Ovary (tissue), 9 donors: ENCODE results near the gene TRUB2. TPM values are rescaled to one million over a fixed set of nuclear protein-coding genes. Genes with fewer than 3 reads are reported as not detected.
"Not testable (repeated sequence)": the region's sequence is repeated elsewhere in the genome, so short reads cannot be mapped to it uniquely, and the experiment has no call there.

Source experiments
- DNase-seq, 5 donors: peaks; one replicate each; pipeline ENCODE4 v3.0.0-alpha.2; 2019 to 2020
- H3K27ac ChIP-seq, 2 donors: fragments of 200-600 bp; one replicate each; pipeline versions ENCODE4 v1.5.1 to v1.8.0; 2019 to 2022
- H3K27me3 ChIP-seq: fragments of 200-600 bp; one replicate; pipeline ENCODE4 v1.8.0; 2022
- H3K36me3 ChIP-seq: fragments of 200-600 bp; sonication (generic); one replicate; pipeline ENCODE4 v1.5.1; 2019
- H3K4me1 ChIP-seq: one replicate; pipeline ENCODE4 v1.8.1; 2013; ENCODE audit warnings: mild to moderate bottlenecking, moderate library complexity; ENCODE audit not compliant: insufficient read depth
- H3K4me3 ChIP-seq: fragments of 200-600 bp; sonication (generic); one replicate; pipeline ENCODE4 v1.5.1; 2017
- H3K9me3 ChIP-seq, 2 donors: fragments of 200-600 bp in 1 of 2; sonication (generic) in 1 of 2; one replicate each; pipeline versions ENCODE4 v1.5.1 to v1.8.1; 2013 to 2019; ENCODE audit warnings: mild to moderate bottlenecking in 1 of 2, moderate library complexity in 1 of 2
- CTCF ChIP-seq, 3 donors: fragments of 450-650 bp in 2 of 3; fragments of 200-600 bp in 1 of 3; IDR thresholded peaks; one replicate each; pipeline versions ENCODE4 v1.5.1 to v1.8.0; 2016 to 2022; ENCODE audit warnings: antibody characterized with exemption in 3 of 3, mild to moderate bottlenecking in 1 of 3
- EP300 ChIP-seq: sonication (generic); formaldehyde crosslinking; IDR thresholded peaks from one replicate; pipeline ENCODE4 v1.6.1; 2017; ENCODE audit warnings: antibody characterized with exemption
- POLR2A ChIP-seq: fragments of 450-650 bp; IDR thresholded peaks from one replicate; pipeline ENCODE4 v1.6.1; 2017; ENCODE audit warnings: antibody characterized with exemption, mild to moderate bottlenecking, moderate library complexity
- WGBS, 3 donors: extraction: QIAGEN DNeasy Blood & Tissue Kit in 1 of 3; methylation state at CpG; one replicate each; pipeline versions ENCODE4 v1.1.5 to v1.1.7; 2013 to 2017; 5-methylcytosine and 5-hydroxymethylcytosine counted together
- intact Hi-C, 4 donors: fragments of 100-400 bp; cut with DNase I; formaldehyde crosslinking; loops; one replicate each; pipeline versions ENCODE4 v1.11.0 to v1.15.1; 2022 to 2023
- polyA plus RNA-seq, 2 donors: library from polyadenylated mRNA; stranded (reverse); fragments of 200-250 nt in 1 of 2; fragments of 350-450 nt in 1 of 2; fragmentation: Illumina TruSeq in 1 of 2; extraction: RNeasy Lipid Tissue Mini Kit (QIAGEN cat#74804) in 1 of 2; gene quantifications; one replicate each; pipeline ENCODE4 v1.2.3, GENCODE V29; 2013 to 2014
- total RNA-seq, 7 donors: library from RNA; depleted of rRNA in 2 of 7; stranded (reverse); fragments of >200 nt in 2 of 7; fragmentation: NEBNext Ultra II Directional in 3 of 7; extraction: Animal tissue kit (Norgen Biotek cat#: 25700) in 3 of 7; gene quantifications; one replicate each; pipeline versions ENCODE4 v1.1.0 to v1.2.4, GENCODE V29; 2016 to 2023
- donor health status: DM: no; HTN: no; CAD: no; lungs with moderate emphysema.
- donor health status: DM: no; HTN: no; CAD: no.
- donor health status: Bipolar disorder and iron deficiency.
- donor health status: DM: yes; HTN: yes; CAD: no.
- donor health status: DM: no; HTN: no; CAD: no.
- donor health status: DM: yes; HTN: yes; CAD: no.

The TRUB2 gene
- total and polyA plus RNA-seq, 9 donors = 4.6 to 29.4 (median 19.7) TPM

DNA sequence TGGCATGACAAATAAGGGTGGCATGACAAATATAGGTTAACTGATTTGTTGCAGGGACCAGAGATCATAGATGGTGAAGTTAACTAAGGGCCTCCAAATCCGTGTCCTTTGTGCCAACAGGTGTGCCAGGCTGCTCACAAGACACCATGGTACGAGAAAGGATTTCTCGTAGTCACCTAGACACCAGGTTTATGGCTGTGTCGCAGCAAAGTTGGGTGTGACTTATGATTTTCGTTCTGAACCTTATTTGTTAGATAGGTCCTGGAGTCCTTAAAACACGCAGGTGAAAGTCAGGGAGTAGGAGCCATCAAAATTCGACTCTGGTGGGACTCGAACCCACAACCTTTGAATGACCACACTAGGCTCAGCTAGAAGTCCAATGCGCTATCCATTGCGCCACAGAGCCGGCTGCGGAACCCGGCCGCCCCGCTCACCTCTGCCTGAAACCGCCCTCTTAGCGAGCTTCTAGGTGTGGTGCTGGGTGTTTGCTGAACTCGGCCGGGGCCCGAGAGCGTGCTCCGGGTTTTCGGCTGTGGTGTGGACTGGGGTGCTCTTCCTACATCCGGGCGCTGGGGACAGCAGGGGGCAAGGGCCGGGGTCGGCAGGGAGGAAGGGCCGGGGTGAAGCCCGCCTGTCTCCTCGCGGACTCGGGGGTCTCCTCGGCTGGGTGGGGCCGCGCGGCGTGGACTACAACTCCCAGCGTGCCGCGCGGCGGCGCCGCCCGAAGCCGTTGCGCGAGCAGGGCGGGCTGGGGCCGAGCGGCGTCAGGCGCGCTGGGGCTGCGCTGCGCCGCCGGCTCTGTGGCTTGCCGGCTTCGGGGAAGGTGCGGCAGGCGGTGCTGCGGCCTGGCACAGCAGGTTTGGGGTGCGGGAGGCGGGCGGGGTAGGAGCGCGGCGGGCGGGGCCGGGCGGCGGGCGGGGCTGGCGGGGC, 17.8 kb upstream of the TRUB2 start, which contains the start of gene SLC27A4:
TSS of gene SLC27A4 (plus strand) at position 767 of the 930 bp plus-strand sequence. CDS start 2,606 bp downstream, outside the sequence.
- H3K4me1 ChIP-seq = peaks cover 4% of the 10 kb centered on the region
- peak; percentile 53 to 78 (median 67) for DNase-seq
- no peaks in the 10 kb centered on the region for H3K27me3 ChIP-seq
- peak within 1 kb of the TSS; percentile 60 for H3K4me3 ChIP-seq
- peak within 1 kb of the TSS in 1 of 2 donors; percentile 28 for H3K27ac ChIP-seq
- H3K9me3 ChIP-seq = no peaks in the 10 kb centered on the region
- intact Hi-C loops = loop anchor here in 1 of 4 donors (2.0 kb wide), 1 partner anchor 51 kb away; no protein-coding TSS in a partner anchor
- no peaks in the 10 kb centered on the region for H3K36me3 ChIP-seq
- WGBS, 3 donors = 6 to 7% (median 6%) methylated on average over 63 to 75 of the region's 75 CpGs
- no peak for TF ChIP-seq EP300
- TF ChIP-seq POLR2A = no peak
- TF ChIP-seq CTCF (IDR thresholded peaks at IDR 0.05) = no peak

GRCh38 chr9:128338852-128339614, 16.8 kb upstream of the TRUB2 start:
- H3K27me3 ChIP-seq, H3K9me3 ChIP-seq, H3K36me3 ChIP-seq, H3K4me3 ChIP-seq, H3K27ac ChIP-seq, H3K4me1 ChIP-seq, DNase-seq: not testable (repeated sequence)
- WGBS, 3 donors = 90 to 95% (median 91%) methylated on average over 15 of the region's 15 CpGs
- intact Hi-C loops = loop anchor here in 1 of 4 donors (2.0 kb wide), 1 partner anchor 50 kb away; no protein-coding TSS in a partner anchor

DNA sequence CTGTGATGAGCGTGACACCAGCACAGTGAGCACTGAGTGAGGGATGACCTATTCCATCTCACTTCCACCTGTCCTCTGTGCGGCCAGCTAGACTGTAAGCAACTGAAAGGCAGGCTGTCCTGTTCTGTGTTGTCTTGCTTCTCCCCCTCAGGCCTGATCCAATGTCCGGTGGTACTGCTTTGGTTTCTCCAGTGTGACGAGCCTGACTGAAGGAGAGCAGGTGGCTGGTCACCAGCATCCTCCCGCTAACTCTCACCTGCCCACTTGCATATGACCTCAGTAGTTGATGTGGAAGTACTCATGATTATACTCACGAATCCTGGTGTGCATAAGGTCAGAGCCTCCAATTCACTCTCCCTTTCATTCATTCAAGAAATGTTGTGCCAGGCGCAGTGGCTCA, 15.7 kb upstream of the TRUB2 start:
- intact Hi-C loops = loop anchor here in 1 of 4 donors (2.0 kb wide), 1 partner anchor 49 kb away; no protein-coding TSS in a partner anchor
- peaks cover 4% of the 10 kb centered on the region for H3K4me1 ChIP-seq
- H3K9me3 ChIP-seq = no peaks in the 10 kb centered on the region
- H3K36me3 ChIP-seq = no peaks in the 10 kb centered on the region
- no peak for DNase-seq
- no peak overlapping the region for H3K4me3 ChIP-seq
- no peaks in the 10 kb centered on the region for H3K27me3 ChIP-seq
- TF ChIP-seq POLR2A (no peak), CTCF (IDR thresholded peaks at IDR 0.05) (no peak), EP300 (no peak)
- no peak overlapping the region for H3K27ac ChIP-seq
- WGBS, 3 donors = 88 to 92% (median 91%) methylated on average over 7 of the region's 7 CpGs

- Histone ChIP-seq H3K27ac (no peak overlapping the region), H3K27me3 (no peaks in the 10 kb centered on the region), H3K36me3 (no peaks in the 10 kb centered on the region), H3K9me3 (no peaks in the 10 kb centered on the region), H3K4me3 (no peak overlapping the region), H3K4me1 (no peaks in the 10 kb centered on the region)
- WGBS, 3 donors = 76 to 87% (median 81%) methylated on average over 2 of the region's 2 CpGs
- TF ChIP-seq POLR2A (no peak), CTCF (IDR thresholded peaks at IDR 0.05) (no peak), EP300 (no peak)
- intact Hi-C loops = no loop called here
- DNase-seq = no peak
Observed at GRCh38 chr9:128335914-128336313, 13.7 kb upstream of the TRUB2 start.
